ENCODE data around the gene DNHD1. TPM values are rescaled to one million over a fixed set of nuclear protein-coding genes. Genes with fewer than 3 reads are reported as not detected.
A peak's percentile ranks its signal among the peaks of the same experiment; 100 is the strongest.

DNHD1 gene
- total RNA-seq (10 to 100 TPM; 10.6 to 45.1 (median 24.0) TPM), polyA plus RNA-seq (1 to 10 TPM; 1.8 to 4.8 (median 2.6) TPM)
- long read RNA-seq, donor 1, result 0 reads
- long read RNA-seq, donor 2, partial matches to known transcripts, result 0 of 1 reads
- long read RNA-seq, donor 2, other reads (novel, unspliced or antisense), result 0 of 1 reads
- long read RNA-seq, donor 3, result 0 reads
- long read RNA-seq, donor 4, result 0 reads
- long read RNA-seq, donor 5, result 0 reads
- long read RNA-seq, donor 6, partial matches to known transcripts, result 44 of 44 reads
- long read RNA-seq, donor 6, other reads (novel, unspliced or antisense), result 0 of 44 reads
- long read RNA-seq, donor 7, partial matches to known transcripts, result 6 of 19 reads
- long read RNA-seq, donor 7, other reads (novel, unspliced or antisense), result 13 of 19 reads
- long read RNA-seq, donor 8, partial matches to known transcripts, result 6 of 6 reads
- long read RNA-seq, donor 8, other reads (novel, unspliced or antisense), result 0 of 6 reads
- long read RNA-seq, donor 9, result 0 reads
- long read RNA-seq, donor 10, partial matches to known transcripts, result 15 of 59 reads
- long read RNA-seq, donor 10, other reads (novel, unspliced or antisense), result 44 of 59 reads

- DNase-seq, result peak in 1 of 2 donors; percentile 53
- peaks cover 4 to 40% (median 38%) of the 10 kb centered on the region in 4 donors for H3K36me3 ChIP-seq
- intact Hi-C loops (cut with DNase I; ENCODE audit: low total_unique reads), result no loop called here
- peak within 1 kb of the TSS in 3 of 5 donors; percentile 2 to 67 (median 15) for H3K27ac ChIP-seq
- no peak for TF ChIP-seq EP300 (IDR thresholded peaks at IDR 0.05)
- TF ChIP-seq POLR2A (IDR thresholded peaks at IDR 0.05), result no peak
- no peak for TF ChIP-seq POLR2AphosphoS5 (IDR thresholded peaks at IDR 0.05)
- TF ChIP-seq CTCF (IDR thresholded peaks at IDR 0.05), result no peak
- WGBS, 5 donors, result 51 to 66% (median 63%) methylated on average over 32 to 33 of the region's 33 CpGs
- H3K27me3 ChIP-seq, result no peaks in the 10 kb centered on the region
- no peaks in the 10 kb centered on the region for H3K9me3 ChIP-seq
- peaks cover 0 to 24% (median 13%) of the 10 kb centered on the region in 4 donors for H3K4me1 ChIP-seq
- peak within 1 kb of the TSS in 2 of 4 donors; percentile 26 to 30 for H3K4me3 ChIP-seq
Observed at GRCh38 chr11:6497069-6497839, at the start of gene DNHD1. Gene DNHD1 (plus strand): TSS chr11:6497280. CDS start chr11:6498216, 936 bp downstream.

- H3K36me3 ChIP-seq, result peaks cover 28 to 64% (median 62%) of the 10 kb centered on the region in 4 donors
- no peak overlapping the region for H3K4me3 ChIP-seq
- H3K27ac ChIP-seq, result no peak overlapping the region
- intact Hi-C loops (cut with DNase I; ENCODE audit: low total_unique reads), result no loop called here
- 89 to 94% (median 92%) methylated on average over 3 of the region's 3 CpGs for WGBS, 5 donors
- H3K9me3 ChIP-seq, result no peaks in the 10 kb centered on the region
- TF ChIP-seq POLR2A (IDR thresholded peaks at IDR 0.05) (no peak), EP300 (IDR thresholded peaks at IDR 0.05) (no peak), CTCF (IDR thresholded peaks at IDR 0.05) (no peak), POLR2AphosphoS5 (IDR thresholded peaks at IDR 0.05) (no peak)
- no peaks in the 10 kb centered on the region for H3K27me3 ChIP-seq
- H3K4me1 ChIP-seq, result no peaks in the 10 kb centered on the region
- no peak for DNase-seq
Observed at GRCh38 chr11:6448574-6448973, 48.5 kb upstream of the DNHD1 start.

- DNase-seq, result no peak
- WGBS, 5 donors, result 81 to 93% (median 90%) methylated on average over 3 of the region's 3 CpGs
- Histone ChIP-seq H3K4me1 (no peaks in the 10 kb centered on the region), H3K27me3 (no peaks in the 10 kb centered on the region), H3K4me3 (no peak overlapping the region), H3K9me3 (no peaks in the 10 kb centered on the region), H3K27ac (no peak overlapping the region), H3K36me3 (peaks cover 64 to 100% (median 98%) of the 10 kb centered on the region in 4 donors)
- intact Hi-C loops (cut with DNase I; ENCODE audit: low total_unique reads), result no loop called here
- TF ChIP-seq POLR2AphosphoS5 (IDR thresholded peaks at IDR 0.05) (no peak), POLR2A (IDR thresholded peaks at IDR 0.05) (no peak), CTCF (IDR thresholded peaks at IDR 0.05) (no peak), EP300 (IDR thresholded peaks at IDR 0.05) (no peak)
Observed at GRCh38 chr11:6452219-6452618, 44.9 kb upstream of the DNHD1 start.

- no peaks in the 10 kb centered on the region for H3K9me3 ChIP-seq
- WGBS, 5 donors, result 89 to 94% (median 92%) methylated on average over 2 of the region's 2 CpGs
- no peak overlapping the region for H3K4me3 ChIP-seq
- no peak for DNase-seq
- peaks cover 73 to 100% (median 100%) of the 10 kb centered on the region in 4 donors for H3K36me3 ChIP-seq
- no peaks in the 10 kb centered on the region for H3K27me3 ChIP-seq
- TF ChIP-seq EP300 (IDR thresholded peaks at IDR 0.05), result no peak
- no peak for TF ChIP-seq POLR2AphosphoS5 (IDR thresholded peaks at IDR 0.05)
- no peak for TF ChIP-seq CTCF (IDR thresholded peaks at IDR 0.05)
- TF ChIP-seq POLR2A (IDR thresholded peaks at IDR 0.05), result no peak
- H3K27ac ChIP-seq, result no peak overlapping the region
- intact Hi-C loops (cut with DNase I; ENCODE audit: low total_unique reads), result no loop called here
- H3K4me1 ChIP-seq, result no peaks in the 10 kb centered on the region
Observed at GRCh38 chr11:6453152-6453551, 43.9 kb upstream of the DNHD1 start.

All from stomach (tissue), 19 donors.